SK-N-SH treated with all-trans-retinoic acid at 6 μM for 48 hours (cell line): Measurements from ENCODE around the gene TRIM33.

Experiments used
- ATAC-seq: fragments of 200-7000 bp; cut with Tn5 transposase; 3 replicates; pipeline ENCODE4 v1.9.1; 2020; ENCODE audit warnings: mild to moderate bottlenecking, moderate library complexity
- ARNTL ChIP-seq: fragments of 450-650 bp; formaldehyde crosslinking; IDR thresholded peaks from 2 replicates; pipeline ENCODE4 v1.5.0; 2020; ENCODE audit warnings: low read depth, mild to moderate bottlenecking, moderate library complexity, borderline replicate concordance
- BACH2 ChIP-seq: fragments of 250-450 bp; sonication (Bioruptor Pico); IDR thresholded peaks from 2 replicates; pipeline ENCODE4 v1.9.0; 2021; ENCODE audit warnings: mild to moderate bottlenecking, borderline replicate concordance
- CSDC2 ChIP-seq: fragments of 250-450 bp; sonication (Bioruptor Pico); IDR thresholded peaks from 2 replicates; pipeline ENCODE4 v1.5.0; 2020; ENCODE audit warnings: mild to moderate bottlenecking, moderate library complexity
- ESRRG ChIP-seq: fragments of 250-450 bp; sonication (Bioruptor Pico); IDR thresholded peaks from 2 replicates; pipeline ENCODE4 v1.6.1; 2021; ENCODE audit warnings: mild to moderate bottlenecking
- ISL1 ChIP-seq: fragments of 250-450 bp; sonication (Bioruptor Pico); IDR thresholded peaks from 2 replicates; pipeline ENCODE4 v2.1.2; 2022; ENCODE audit warnings: mild to moderate bottlenecking, moderate library complexity
- OSR1 ChIP-seq: fragments of 250-450 bp; sonication (Bioruptor Pico); IDR thresholded peaks from 2 replicates; pipeline ENCODE4 v1.8.0; 2022; ENCODE audit warnings: moderate library complexity, mild to moderate bottlenecking, inconsistent platforms
- RARB ChIP-seq: fragments of 250-450 bp; sonication (Bioruptor Pico); IDR thresholded peaks from 2 replicates; pipeline ENCODE4 v1.8.0; 2021; ENCODE audit warnings: mild to moderate bottlenecking, moderate library complexity
- SNAI2 ChIP-seq: fragments of 250-450 bp; sonication (Bioruptor Pico); IDR thresholded peaks from 2 replicates; pipeline ENCODE4 v1.5.0; 2020; ENCODE audit warnings: mild to moderate bottlenecking, moderate library complexity
- TCF4 ChIP-seq: fragments of 250-450 bp; sonication (Bioruptor Pico); IDR thresholded peaks from 2 replicates; pipeline ENCODE4 v1.8.0; 2021; ENCODE audit warnings: mild to moderate bottlenecking, moderate library complexity, borderline replicate concordance
- TOX ChIP-seq: fragments of 250-450 bp; sonication (Bioruptor Pico); IDR thresholded peaks from 2 replicates; pipeline ENCODE4 v1.8.0; 2021; ENCODE audit warnings: mild to moderate bottlenecking, moderate library complexity, borderline replicate concordance
- ZFP3 ChIP-seq: fragments of 250-450 bp; sonication (Bioruptor Pico); IDR thresholded peaks from 2 replicates; pipeline ENCODE4 v1.5.0; 2020; ENCODE audit warnings: mild to moderate bottlenecking, moderate library complexity
- ZFP30 ChIP-seq: fragments of 450-650 bp; formaldehyde crosslinking; IDR thresholded peaks from 2 replicates; pipeline ENCODE4 v1.5.0; 2022; ENCODE audit warnings: mild to moderate bottlenecking, moderate library complexity
- ZNF565 ChIP-seq: fragments of 450-650 bp; formaldehyde crosslinking; conservative IDR thresholded peaks from 2 replicates; pipeline ENCODE4 v1.5.0; 2020; ENCODE audit warnings: low read depth, mild to moderate bottlenecking, moderate library complexity
- ZNF70 ChIP-seq: fragments of 450-650 bp; formaldehyde crosslinking; IDR thresholded peaks from 2 replicates; pipeline ENCODE4 v1.5.0; 2020; ENCODE audit warnings: mild to moderate bottlenecking, moderate library complexity
- TF ChIP-seq, protein P1 (sequence below): fragments of 250-450 bp; sonication (Bioruptor Pico); IDR thresholded peaks from 2 replicates; pipeline ENCODE4 v1.5.0; 2020; ENCODE audit warnings: mild to moderate bottlenecking, moderate library complexity
- TF ChIP-seq, protein P2 (sequence below): fragments of 250-450 bp; sonication (Bioruptor Pico); IDR thresholded peaks from 2 replicates; pipeline ENCODE4 v1.8.0; 2020; ENCODE audit warnings: mild to moderate bottlenecking, moderate library complexity, borderline replicate concordance
- TF ChIP-seq, protein P3 (sequence below): fragments of 250-450 bp; sonication (Bioruptor Pico); IDR thresholded peaks from 2 replicates; pipeline ENCODE4 v1.5.1; 2021; ENCODE audit warnings: mild to moderate bottlenecking, moderate library complexity
- TF ChIP-seq, protein P4 (sequence below): fragments of 250-450 bp; sonication (Bioruptor Pico); IDR thresholded peaks from 2 replicates; pipeline ENCODE4 v1.8.0; 2021; ENCODE audit warnings: low read depth, mild to moderate bottlenecking, moderate library complexity, borderline replicate concordance

TRIM33 gene

DNA sequence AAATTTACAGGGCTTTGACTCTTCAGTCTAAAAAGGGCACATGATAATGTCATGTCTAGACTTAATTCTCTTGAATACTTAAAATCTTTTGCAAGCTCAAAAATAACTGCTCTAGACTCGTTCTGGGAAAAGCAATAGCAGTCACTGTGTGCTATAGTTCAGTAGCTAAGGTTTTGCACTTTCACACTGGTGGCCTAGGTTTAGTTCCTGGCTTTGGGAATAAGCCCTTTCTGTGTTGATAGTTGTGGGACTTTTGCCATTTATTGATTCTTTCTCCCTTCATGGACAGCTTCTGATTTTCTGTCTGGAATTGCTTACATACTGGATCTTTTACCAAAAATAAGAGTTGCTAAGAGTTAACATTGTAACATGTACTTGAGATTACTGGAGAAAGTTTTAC lies 151.2 kb downstream of the TRIM33 start:
- no peak for ATAC-seq
- TF ChIP-seq, protein P1, sequence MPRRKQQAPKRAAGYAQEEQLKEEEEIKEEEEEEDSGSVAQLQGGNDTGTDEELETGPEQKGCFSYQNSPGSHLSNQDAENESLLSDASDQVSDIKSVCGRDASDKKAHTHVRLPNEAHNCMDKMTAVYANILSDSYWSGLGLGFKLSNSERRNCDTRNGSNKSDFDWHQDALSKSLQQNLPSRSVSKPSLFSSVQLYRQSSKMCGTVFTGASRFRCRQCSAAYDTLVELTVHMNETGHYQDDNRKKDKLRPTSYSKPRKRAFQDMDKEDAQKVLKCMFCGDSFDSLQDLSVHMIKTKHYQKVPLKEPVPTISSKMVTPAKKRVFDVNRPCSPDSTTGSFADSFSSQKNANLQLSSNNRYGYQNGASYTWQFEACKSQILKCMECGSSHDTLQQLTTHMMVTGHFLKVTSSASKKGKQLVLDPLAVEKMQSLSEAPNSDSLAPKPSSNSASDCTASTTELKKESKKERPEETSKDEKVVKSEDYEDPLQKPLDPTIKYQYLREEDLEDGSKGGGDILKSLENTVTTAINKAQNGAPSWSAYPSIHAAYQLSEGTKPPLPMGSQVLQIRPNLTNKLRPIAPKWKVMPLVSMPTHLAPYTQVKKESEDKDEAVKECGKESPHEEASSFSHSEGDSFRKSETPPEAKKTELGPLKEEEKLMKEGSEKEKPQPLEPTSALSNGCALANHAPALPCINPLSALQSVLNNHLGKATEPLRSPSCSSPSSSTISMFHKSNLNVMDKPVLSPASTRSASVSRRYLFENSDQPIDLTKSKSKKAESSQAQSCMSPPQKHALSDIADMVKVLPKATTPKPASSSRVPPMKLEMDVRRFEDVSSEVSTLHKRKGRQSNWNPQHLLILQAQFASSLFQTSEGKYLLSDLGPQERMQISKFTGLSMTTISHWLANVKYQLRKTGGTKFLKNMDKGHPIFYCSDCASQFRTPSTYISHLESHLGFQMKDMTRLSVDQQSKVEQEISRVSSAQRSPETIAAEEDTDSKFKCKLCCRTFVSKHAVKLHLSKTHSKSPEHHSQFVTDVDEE (CRISPR knock-in tag) = no peak
- TF ChIP-seq, protein P2, sequence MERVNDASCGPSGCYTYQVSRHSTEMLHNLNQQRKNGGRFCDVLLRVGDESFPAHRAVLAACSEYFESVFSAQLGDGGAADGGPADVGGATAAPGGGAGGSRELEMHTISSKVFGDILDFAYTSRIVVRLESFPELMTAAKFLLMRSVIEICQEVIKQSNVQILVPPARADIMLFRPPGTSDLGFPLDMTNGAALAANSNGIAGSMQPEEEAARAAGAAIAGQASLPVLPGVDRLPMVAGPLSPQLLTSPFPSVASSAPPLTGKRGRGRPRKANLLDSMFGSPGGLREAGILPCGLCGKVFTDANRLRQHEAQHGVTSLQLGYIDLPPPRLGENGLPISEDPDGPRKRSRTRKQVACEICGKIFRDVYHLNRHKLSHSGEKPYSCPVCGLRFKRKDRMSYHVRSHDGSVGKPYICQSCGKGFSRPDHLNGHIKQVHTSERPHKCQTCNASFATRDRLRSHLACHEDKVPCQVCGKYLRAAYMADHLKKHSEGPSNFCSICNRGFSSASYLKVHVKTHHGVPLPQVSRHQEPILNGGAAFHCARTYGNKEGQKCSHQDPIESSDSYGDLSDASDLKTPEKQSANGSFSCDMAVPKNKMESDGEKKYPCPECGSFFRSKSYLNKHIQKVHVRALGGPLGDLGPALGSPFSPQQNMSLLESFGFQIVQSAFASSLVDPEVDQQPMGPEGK = no peak
- TF ChIP-seq RARB (CRISPR knock-in tag) = no peak
- TF ChIP-seq ESRRG (CRISPR knock-in tag) = no peak
- TF ChIP-seq, protein P3, sequence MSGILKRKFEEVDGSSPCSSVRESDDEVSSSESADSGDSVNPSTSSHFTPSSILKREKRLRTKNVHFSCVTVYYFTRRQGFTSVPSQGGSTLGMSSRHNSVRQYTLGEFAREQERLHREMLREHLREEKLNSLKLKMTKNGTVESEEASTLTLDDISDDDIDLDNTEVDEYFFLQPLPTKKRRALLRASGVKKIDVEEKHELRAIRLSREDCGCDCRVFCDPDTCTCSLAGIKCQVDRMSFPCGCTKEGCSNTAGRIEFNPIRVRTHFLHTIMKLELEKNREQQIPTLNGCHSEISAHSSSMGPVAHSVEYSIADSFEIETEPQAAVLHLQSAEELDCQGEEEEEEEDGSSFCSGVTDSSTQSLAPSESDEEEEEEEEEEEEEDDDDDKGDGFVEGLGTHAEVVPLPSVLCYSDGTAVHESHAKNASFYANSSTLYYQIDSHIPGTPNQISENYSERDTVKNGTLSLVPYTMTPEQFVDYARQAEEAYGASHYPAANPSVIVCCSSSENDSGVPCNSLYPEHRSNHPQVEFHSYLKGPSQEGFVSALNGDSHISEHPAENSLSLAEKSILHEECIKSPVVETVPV (CRISPR knock-in tag) = no peak
- TF ChIP-seq TOX = no peak
- TF ChIP-seq ARNTL = no peak
- no peak for TF ChIP-seq ZFP3
- TF ChIP-seq ISL1 (CRISPR knock-in tag) = no peak
- no peak for TF ChIP-seq CSDC2 (CRISPR knock-in tag)

DNA sequence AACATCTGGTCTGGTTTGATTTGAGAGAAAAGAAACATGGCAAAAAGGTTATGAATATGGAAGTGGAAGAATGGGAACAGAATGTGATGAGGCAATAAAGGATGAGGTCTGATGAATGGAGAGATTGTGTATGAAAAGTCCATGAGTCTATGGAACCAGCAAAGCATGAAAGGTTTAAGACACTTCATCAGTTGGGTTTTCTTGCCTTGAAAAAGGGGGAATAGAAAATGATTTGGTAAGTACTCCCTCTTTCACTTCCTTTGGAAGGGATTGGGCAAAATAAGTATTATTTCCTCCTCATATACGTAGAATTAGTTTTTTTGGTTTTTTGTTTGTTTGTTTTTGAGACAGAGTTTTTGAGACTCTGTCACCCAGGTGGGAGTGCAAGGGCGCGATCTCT lies 155.8 kb downstream of the TRIM33 start:
- ATAC-seq = no peak
- no peak for TF ChIP-seq TCF4 (CRISPR knock-in tag)
- TF ChIP-seq, all 23 proteins: peak for 0

DNA sequence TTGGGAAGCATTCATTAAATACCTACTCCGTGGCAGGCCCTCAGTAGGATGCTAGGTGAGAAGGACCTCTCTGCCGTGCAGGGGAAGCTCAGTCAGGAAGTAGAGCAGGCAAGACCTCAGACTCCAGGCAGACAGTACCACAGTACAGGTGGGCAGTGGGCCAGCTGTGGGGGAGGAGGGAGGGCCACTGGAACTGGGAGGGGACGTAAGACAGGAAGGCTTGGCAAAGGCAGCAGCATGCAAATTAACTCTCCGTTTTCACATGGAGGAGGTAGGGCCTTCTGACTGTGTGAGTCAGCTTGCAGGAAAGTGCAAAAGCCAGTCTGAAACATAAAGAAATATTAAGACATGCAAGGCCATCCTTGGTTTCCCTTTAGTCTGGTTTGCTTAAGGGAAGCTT lies 157.7 kb downstream of the TRIM33 start:
- TF ChIP-seq, protein P1 (CRISPR knock-in tag) = no peak
- TF ChIP-seq ZNF565 (CRISPR knock-in tag) (no peak), SNAI2 (no peak)
- peak; percentile 55 for ATAC-seq

DNA sequence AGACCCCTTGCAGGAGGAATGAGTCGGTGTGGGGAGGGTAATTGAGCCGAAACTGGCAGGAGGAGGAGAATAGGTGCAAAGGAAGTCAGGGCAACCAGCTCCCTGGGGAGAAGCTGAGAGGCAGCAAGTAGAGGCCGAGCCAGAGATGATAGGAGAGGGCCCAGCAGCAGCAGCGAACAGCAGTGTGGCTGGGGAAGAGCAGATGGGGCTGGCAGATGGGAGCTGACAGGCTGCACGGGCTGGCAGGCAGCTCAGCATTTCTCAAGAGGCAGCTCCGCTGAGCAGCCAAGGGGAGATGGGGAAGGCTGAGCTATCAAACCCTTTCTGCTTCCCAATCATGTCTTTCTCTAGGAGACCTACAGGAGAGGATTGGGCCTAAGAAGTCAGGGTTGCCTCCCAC lies 158.2 kb downstream of the TRIM33 start:
- ATAC-seq = peak; percentile 30
- TF ChIP-seq, protein P3 (CRISPR knock-in tag) = no peak
- no peak for TF ChIP-seq OSR1
- TF ChIP-seq, protein P2 = no peak
- no peak for TF ChIP-seq ZNF70 (CRISPR knock-in tag)
- TF ChIP-seq ZFP30 = no peak
- no peak for TF ChIP-seq SNAI2
- TF ChIP-seq, protein P4, sequence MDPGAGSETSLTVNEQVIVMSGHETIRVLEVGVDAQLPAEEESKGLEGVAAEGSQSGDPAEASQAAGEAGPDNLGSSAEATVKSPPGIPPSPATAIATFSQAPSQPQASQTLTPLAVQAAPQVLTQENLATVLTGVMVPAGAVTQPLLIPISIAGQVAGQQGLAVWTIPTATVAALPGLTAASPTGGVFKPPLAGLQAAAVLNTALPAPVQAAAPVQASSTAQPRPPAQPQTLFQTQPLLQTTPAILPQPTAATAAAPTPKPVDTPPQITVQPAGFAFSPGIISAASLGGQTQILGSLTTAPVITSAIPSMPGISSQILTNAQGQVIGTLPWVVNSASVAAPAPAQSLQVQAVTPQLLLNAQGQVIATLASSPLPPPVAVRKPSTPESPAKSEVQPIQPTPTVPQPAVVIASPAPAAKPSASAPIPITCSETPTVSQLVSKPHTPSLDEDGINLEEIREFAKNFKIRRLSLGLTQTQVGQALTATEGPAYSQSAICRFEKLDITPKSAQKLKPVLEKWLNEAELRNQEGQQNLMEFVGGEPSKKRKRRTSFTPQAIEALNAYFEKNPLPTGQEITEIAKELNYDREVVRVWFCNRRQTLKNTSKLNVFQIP (CRISPR knock-in tag) = no peak
- no peak for TF ChIP-seq TCF4 (CRISPR knock-in tag)
- TF ChIP-seq TOX = no peak
- TF ChIP-seq ZNF565 (CRISPR knock-in tag) = no peak
- TF ChIP-seq, protein P1 (CRISPR knock-in tag) = no peak
- TF ChIP-seq ESRRG (CRISPR knock-in tag) = no peak
- no peak for TF ChIP-seq ZFP3
- TF ChIP-seq BACH2 (CRISPR knock-in tag) = no peak
